Measurements from ENCODE around the gene METTL27.
"Not testable (repeated sequence)": the region's sequence is repeated elsewhere in the genome, so short reads cannot be mapped to it uniquely, and the experiment has no call there.

Gene METTL27

DNA sequence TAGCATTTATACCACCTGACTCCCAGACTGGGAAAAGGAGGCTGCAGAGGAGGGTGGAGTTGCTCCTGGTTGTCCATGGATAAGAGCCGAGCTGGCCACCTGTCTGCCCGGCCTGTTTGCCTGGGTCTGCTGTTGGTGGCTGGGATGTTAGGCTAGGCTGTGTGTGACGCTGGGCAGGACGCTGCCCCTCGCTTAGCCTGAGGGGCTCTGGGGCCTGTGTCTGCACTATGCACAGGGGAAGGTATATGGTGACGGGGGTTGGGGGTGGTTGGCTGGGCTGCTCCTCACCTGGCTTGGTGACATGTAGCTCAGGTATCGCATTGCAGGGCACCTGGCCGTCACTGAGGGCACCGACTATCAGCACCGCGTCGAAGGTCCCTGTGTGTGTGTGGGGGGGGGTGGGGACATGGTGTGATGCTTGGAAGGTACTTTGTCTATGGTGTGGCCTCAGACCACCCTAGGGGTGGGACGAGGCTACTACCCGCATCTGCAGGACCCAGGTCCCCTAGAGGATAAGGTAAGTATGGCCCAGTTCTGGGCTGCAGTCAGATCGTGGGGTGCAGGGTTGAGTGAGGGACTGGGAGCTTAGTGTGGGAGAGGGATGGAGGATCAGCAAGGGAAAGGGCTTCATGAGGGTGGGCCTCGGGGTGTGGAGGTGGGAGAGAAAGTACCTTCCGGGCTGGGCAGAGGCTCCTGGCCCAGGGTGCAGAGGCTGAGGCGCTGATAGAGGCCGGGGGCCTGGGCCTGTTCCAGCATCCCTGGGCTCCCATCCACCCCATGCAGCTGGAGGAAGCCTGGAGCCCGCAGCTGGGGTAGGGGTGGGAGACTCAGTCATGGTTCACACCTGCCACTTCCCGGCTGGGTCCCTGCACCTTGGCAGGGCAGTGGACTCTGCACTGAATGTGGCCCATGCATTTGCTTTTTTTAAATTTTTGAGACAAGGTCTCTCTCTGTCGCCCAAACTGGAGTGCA lies 2.3 kb downstream of the METTL27 start:
- in situ Hi-C loops (cut with MboI; ENCODE audit: low sequenced_read_pairs): no loop called here

DNA sequence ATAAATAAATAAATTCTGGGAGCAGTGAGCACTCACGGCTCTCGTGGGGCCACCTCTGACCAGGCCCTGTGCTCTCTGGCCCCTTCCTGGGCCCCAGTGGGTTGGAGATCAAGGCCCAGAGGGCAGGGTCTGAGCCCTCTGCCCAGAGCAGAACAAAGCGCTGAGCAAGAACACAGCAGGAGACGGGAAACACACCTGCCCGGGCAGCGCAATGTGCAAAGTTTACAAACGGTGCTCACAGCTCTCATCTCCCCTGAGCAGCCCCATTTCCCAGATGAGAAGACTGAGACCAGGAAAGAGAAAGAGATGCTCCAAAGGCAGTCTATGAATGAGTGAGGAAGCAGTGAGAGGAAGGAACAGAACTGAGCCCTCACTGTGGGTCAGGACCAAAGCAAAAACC lies 3.0 kb downstream of the METTL27 start:
- in situ Hi-C loops (cut with MboI; ENCODE audit: low sequenced_read_pairs): no loop called here

DNA sequence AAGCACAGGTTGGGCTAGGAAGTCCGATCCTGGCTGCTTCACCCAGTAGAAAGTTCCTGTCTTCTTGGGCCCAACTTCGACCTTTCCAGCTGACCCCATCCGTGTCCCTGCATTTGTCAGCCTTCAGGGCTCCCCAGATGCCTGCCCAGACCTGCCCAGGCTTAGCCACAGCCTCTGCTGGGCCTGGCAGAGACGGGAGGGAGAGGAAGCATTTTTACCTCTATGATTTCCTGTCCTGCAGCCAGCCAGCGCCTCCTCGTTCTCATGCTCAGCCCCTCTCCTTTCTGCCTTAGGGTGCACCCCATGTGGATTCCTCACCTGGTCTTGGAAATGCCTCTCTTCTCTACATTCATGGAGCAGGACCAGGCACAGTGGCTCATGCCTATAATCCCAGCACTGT lies 3.7 kb downstream of the METTL27 start:
- in situ Hi-C loops (cut with MboI; ENCODE audit: low sequenced_read_pairs): no loop called here

DNA sequence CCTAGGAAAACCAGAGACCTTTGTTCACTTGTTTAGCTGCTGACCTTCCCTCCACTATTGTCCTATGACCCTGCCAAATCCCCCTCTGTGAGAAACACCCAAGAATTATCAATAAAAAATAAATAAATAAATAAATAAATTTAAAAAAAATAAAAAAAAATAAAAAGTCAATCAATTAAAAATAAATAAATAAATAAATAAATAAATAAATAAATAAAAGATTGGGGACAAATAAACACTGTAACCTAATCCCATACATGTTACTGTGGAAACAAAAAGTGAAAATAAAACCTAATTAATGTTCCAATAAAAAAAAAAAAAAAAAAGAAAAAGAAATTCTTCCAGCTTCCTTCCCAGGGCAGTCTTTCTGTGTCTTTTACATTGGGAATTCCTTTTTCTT lies 5.1 kb downstream of the METTL27 start:
- in situ Hi-C loops (cut with MboI; ENCODE audit: low sequenced_read_pairs): not testable (repeated sequence)

DNA sequence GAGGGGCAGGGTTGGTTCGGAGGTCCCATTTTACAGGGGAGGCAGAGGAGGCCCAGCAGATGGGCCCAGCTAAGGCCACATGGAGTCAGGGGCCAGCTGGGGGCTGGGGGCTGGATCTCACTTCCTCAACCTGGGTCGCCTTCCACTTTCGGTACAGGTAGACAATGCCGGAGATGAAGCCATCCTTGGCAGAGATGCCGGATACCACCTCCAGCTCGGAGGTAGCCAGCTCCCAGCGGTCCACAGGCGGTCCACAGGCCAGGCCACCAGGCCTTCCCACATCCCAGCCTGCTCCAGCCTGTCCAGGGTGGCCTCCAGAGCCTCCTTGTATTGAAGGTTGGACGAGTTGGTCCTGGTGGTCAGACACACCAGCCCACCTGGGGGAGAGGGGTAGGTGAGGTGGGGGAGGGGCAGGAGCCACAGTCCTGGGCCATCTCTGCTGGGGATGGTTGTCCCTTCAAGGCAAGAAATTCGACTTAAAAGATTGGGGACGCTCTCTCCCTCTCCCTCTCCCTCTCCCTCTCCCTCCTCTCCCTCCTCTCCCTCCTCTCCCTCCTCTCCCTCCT lies 7.6 kb downstream of the METTL27 start:
- in situ Hi-C loops (cut with MboI; ENCODE audit: low sequenced_read_pairs): no loop called here

DNA sequence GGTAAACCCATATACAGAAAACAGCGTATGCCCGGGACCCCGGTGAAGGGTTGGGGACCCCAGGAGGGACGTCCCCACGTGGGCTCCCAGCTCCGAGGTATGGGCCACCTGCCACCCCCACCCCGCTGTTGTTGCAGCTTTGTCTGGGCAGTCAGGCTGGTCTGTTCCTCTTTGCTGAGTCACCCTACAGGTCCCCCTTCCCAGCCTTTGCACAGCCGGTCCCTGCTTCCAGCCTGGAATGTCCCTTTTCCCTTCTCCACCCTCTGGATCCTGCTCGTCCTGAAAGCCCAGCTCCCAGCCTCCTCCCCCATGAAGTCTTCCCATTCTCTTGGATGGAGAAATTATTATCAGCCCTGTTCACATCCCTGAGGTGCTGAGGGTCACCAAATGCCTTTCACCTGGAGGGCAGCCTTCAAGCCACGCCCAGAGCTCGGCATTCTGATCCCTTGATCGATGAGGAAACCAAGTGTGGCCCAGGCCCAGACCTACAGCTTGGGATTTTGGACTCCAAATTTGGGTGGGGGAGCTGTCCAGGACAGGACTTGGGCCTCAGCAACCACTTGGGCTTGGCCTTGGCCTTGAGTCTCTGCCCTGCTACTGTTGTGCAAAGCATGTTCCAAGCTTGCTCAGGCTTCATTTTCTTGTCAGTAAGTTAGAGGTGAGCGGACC lies 8.9 kb downstream of the METTL27 start:
- in situ Hi-C loops (cut with MboI; ENCODE audit: low sequenced_read_pairs): no loop called here

DNA sequence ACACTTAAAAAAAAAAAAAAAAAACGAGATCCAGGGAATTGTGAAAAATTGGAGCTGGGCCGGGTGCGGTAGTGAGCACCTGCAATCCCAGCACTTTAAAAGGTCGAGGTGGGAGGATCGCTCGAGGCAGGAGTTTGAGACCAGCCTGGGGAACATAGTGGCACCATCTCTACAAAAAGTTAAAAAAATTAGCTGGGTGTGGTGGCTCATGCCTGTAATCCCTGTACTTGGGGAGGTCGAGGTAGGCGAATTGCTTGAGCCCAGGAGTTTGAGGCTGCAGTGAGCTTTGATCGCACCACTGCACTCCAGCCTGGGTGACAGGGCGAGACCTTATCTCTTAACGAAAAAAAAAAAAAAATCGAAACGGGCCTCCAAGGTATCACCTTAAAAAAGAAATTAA lies 9.5 kb downstream of the METTL27 start:
- in situ Hi-C loops (cut with MboI; ENCODE audit: low sequenced_read_pairs): no loop called here

DNA sequence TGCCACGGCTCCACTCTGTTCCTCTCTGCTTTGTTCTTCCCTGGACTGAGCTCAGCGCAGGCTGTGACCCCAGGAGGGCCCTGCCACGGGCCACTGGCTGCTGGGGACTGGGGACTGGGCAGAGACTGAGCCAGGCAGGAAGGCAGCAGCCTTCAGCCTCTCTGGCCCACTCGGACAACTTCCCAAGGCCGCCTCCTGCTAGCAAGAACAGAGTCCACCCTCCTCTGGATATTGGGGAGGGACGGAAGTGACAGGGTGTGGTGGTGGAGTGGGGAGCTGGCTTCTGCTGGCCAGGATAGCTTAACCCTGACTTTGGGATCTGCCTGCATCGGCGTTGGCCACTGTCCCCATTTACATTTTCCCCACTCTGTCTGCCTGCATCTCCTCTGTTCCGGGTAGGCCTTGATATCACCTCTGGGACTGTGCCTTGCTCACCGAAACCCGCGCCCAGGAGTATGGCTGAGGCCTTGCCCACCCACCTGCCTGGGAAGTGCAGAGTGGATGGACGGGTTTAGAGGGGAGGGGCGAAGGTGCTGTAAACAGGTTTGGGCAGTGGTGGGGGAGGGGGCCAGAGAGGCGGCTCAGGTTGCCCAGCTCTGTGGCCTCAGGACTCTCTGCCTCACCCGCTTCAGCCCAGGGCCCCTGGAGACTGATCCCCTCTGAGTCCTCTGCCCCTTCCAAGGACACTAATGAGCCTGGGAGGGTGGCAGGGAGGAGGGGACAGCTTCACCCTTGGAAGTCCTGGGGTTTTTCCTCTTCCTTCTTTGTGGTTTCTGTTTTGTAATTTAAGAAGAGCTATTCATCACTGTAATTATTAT lies 10.3 kb downstream of the METTL27 start:
- in situ Hi-C loops (cut with MboI; ENCODE audit: low sequenced_read_pairs): no loop called here

DNA sequence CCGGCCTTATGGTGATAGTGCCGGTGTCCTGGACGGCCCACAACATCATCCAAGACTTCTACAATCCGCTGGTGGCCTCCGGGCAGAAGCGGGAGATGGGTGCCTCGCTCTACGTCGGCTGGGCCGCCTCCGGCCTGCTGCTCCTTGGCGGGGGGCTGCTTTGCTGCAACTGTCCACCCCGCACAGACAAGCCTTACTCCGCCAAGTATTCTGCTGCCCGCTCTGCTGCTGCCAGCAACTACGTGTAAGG lies 10.8 kb downstream of the METTL27 start:
- in situ Hi-C loops (cut with MboI; ENCODE audit: low sequenced_read_pairs): no loop called here

DNA sequence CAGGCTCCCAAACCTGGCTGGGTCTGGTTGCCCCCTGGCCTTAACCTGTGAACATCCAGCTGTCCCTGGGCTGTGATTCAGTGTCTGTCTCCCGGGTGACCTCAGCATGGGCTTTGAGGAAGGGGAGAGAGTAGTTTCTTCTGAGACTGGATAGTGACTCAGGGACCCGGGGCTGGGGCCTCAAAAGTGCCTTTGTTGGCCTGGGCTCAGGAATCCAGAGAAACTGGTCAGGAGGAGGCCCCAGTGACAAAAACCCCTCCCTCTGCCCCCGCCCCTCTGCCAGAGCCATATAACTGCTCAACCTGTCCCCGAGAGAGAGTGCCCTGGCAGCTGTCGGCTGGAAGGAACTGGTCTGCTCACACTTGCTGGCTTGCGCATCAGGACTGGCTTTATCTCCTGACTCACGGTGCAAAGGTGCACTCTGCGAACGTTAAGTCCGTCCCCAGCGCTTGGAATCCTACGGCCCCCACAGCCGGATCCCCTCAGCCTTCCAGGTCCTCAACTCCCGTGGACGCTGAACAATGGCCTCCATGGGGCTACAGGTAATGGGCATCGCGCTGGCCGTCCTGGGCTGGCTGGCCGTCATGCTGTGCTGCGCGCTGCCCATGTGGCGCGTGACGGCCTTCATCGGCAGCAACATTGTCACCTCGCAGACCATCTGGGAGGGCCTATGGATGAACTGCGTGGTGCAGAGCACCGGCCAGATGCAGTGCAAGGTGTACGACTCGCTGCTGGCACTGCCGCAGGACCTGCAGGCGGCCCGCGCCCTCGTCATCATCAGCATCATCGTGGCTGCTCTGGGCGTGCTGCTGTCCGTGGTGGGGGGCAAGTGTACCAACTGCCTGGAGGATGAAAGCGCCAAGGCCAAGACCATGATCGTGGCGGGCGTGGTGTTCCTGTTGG lies 11.4 kb downstream of the METTL27 start, which contains the start of gene CLDN4:
Gene CLDN4, plus strand, starts transcription at position 316 of the 903 bp plus-strand sequence. Its CDS starts 206 bp downstream, at position 522.
- in situ Hi-C loops (cut with MboI; ENCODE audit: low sequenced_read_pairs): no loop called here

DNA sequence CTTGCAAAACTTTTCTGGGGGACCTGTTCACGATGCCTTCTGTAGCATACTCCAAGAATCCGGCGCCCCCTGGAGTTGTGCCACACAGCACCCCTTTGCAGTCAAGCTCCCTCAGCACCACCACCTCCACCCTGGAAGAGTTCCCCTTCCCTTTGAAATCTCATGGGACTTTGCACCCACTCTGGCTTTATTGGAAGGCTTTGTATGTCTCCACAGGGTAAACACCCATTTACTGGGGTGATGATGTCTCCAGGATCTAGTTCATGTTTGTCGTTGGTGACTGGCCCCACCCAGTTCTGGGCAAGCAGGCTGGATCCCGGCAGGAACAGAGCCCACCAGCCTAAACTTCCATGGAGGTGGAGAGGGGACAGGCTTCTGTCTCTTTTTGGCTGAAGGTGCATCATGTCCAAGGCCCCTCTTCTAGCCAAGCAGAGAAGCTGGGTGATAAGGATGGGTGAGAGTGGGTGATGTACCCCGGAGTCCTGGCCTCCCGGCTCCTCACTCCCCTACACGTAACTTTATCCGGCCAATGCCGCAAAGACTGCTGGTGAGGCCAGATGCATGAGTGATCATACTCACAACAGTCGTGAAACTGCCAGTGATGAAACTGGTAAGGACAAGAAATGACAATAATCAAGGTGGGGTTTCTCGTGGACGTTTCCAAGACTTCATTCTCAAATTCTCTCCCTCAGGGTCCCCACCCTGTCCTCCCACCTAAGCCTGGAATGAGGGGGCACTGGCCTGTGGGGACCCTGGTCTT lies 12.2 kb downstream of the METTL27 start:
- in situ Hi-C loops (cut with MboI; ENCODE audit: low sequenced_read_pairs): no loop called here

DNA sequence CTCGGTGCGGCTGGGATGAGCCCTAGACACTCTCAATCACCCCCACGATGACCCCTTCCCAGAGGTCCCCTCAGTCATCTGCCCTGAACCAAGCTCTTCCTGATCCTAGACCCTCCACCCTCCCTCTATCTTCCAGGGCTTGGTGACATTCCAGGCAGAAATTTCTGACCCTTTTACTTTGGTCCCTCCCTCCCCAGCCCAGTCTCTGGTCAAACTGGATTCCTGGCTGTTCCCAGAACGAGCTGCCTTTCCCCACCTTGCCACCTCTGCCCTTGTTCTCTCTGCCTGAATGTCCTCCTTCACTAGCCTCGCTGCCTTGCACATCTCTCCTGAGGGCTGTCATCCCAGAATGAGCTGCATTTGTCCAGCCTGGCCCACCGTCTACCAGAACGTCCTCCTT lies 12.8 kb downstream of the METTL27 start:
- in situ Hi-C loops (cut with MboI; ENCODE audit: low sequenced_read_pairs): no loop called here

DNA sequence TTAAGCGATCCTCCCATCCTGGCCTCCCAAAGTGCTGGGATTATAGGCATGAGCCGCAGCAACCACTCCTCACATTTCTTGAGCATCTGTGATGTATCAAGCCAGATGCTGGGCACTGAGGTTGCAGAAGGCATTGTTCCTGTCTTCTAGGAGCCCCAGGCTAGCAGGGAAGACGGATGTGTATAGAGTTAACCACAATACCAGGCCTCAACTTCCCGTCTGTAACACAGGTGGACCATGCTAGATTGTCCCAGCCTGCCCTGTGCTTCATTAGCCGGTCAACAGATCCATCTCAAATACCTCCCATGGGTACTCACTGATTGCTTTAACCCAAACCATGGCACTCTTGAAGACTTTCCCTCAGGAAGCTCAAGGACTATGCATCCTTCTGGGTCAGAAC lies 13.3 kb downstream of the METTL27 start:
- in situ Hi-C loops (cut with MboI; ENCODE audit: low sequenced_read_pairs): no loop called here

DNA sequence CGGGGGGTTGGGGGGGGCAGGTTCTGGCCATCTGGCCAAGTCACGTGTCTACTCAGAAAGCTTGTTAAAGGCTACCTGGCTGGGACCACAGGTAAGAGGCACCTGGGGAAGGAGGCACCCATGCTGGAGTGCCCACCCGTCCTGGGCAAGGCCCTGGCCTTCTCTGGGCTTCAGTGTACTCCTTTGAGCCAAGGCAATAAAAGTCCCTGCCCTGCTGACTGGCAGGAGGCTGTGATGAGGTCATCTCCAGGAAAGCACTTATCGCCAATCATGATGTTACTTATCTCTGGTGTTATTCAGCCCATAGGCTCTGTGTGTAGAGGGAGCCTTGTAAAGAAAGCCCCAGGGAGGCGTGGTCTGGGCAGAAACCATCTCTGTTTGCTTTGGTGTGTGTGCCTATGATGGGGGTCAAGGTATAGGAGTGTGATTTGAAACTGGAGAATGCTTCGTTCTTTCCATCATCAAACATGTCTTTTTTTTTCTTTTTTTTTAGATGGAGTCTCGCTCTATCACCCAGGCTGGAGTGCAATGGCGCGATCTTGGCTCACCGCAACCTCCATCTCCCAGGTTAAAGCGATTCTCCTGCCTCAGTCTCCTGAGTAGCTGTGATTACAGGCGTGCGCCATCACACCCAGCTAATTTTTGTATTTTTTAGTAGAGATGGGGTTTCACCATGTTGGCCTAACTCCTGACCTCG lies 14.1 kb downstream of the METTL27 start:
- in situ Hi-C loops (cut with MboI; ENCODE audit: low sequenced_read_pairs): no loop called here

DNA sequence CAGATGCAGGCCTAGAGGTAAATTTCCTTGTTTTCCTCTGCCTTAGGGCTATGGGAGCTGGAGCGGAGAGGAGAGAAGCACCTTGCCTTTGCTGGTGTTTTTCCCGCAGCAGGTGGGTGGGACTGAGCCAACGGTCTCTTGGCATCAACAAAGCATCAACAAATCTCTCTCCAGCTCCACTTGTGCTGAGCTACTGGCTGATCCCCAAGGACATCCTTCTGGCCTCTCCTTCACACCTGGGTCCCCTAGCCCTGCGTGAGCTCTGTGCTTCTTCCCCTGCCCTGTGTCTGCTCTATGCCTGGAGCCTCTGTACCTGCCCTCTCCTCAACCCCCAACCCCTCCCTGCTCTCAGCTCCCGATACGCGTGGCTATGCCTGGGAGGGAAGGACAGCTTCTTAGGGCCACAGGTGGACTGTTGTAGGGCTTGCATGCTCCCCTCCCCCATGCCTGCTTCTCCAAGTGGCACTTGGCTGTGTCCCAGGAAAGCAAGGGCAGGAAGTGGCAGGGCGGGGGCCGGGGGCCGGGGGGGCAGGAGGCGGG lies 14.7 kb downstream of the METTL27 start:
- in situ Hi-C loops (cut with MboI; ENCODE audit: low sequenced_read_pairs): no loop called here

DNA sequence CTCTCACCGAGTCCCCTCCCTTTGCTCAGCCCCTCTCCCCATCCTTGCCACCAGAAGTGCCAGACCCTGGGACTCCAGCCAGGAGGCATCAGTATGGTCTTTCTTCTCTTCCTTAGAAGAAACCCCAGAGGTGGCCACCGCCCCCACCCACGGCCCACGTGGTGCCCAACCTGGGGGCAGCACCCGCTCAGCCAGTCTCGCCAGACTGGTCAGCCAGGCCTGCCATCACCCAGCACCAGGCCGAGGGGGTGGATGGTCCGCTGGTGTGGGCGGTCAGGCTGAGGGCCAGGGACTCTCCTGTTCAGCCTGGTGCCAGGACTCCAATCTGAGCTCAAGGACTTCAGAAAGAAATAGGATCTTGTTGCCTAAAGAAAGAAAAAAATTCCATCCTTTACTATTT lies 17.3 kb downstream of the METTL27 start:
- in situ Hi-C loops (cut with MboI; ENCODE audit: low sequenced_read_pairs): no loop called here

DNA sequence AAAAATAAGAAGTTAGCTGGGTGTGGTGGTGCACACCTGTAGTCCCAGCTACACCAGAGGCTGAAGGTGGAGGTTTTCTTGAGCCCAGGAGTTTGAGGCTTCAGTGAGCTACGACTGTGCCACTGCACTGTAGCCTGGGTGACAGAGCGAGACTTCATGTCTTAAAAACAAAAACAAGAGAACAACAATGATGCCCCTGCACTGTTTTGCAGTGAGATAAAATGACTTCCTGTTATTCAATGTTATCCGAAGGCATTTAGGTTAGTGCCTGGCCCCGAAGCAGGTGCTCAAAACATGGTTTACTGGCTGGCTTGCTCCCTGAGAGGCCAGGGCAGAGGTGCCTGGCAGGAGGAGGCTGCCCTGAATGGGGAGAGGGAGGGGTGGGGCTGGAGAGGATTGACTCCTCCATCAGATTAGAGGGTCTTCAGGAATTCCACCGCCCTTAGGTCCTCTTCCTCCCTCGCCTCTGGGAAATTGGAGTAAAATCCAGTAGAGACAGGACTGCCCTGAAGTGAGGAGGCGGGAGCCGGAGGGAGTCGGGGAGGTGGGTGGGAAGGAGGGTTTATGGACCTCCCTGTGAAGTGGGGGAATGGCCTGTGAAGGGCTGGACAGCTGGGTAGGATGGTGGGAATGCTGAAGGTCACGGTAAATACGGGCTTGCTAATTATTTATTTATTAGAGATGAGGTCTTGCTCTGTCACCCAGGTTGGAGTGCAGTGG lies 18.3 kb downstream of the METTL27 start:
- in situ Hi-C loops (cut with MboI; ENCODE audit: low sequenced_read_pairs): no loop called here

DNA sequence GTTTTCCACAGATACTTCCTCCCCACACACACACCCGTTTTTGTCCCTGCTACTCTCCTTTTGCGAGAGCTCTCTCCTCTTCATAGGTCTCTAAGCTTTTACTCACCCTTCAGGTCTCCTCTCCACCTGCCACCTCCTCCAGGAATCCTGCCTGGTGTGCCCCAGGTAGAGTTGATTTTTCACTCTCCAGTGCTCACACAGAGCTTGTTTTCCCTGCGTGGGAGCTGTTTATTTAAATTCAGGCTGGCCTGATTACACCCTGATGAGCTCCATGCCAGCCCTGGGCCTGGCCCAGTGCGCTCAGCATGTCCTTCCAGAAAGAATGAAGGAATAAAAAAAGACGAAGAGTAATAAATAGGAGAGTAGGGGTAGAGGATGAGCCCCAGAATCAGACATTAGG lies 19.1 kb downstream of the METTL27 start:
- in situ Hi-C loops (cut with MboI; ENCODE audit: low sequenced_read_pairs): no loop called here

Measured in HL-60/S4 treated with phorbol 12-myristate 13-acetate at 8.2 ng/mL for 4 days and 3 days (cell line).